Mucosa of rectum (tissue), 2 donors: Measurements from ENCODE around the gene ACVR1B.
"Not testable (repeated sequence)": the region's sequence is repeated elsewhere in the genome, so short reads cannot be mapped to it uniquely, and the experiment has no call there.

Experiments used
- H3K27ac ChIP-seq, 2 donors: one replicate each; pipeline ENCODE4 v1.7.0; 2013; ENCODE audit warnings: inconsistent platforms in 2 of 2, low read depth in 2 of 2, low read length in 2 of 2
- H3K27me3 ChIP-seq, 2 donors: one replicate each; pipeline ENCODE4 v1.7.0; 2013; ENCODE audit warnings: low read length in 2 of 2; ENCODE audit not compliant: control insufficient read depth in 2 of 2, insufficient read depth in 2 of 2
- H3K36me3 ChIP-seq, 2 donors: one replicate each; pipeline ENCODE4 v1.7.0; 2013; ENCODE audit warnings: low read length in 2 of 2; ENCODE audit not compliant: control insufficient read depth in 2 of 2, insufficient read depth in 2 of 2
- H3K4me1 ChIP-seq, 2 donors: one replicate each; pipeline ENCODE4 v1.7.0; 2013; ENCODE audit warnings: low read length in 2 of 2, mild to moderate bottlenecking in 1 of 2; ENCODE audit not compliant: control insufficient read depth in 2 of 2, insufficient read depth in 2 of 2
- H3K4me3 ChIP-seq, 2 donors: one replicate each; pipeline ENCODE4 v1.7.0; 2013; ENCODE audit warnings: low read length in 2 of 2
- H3K9ac ChIP-seq, 2 donors: one replicate each; pipeline ENCODE4 v1.7.0; 2013; ENCODE audit warnings: low read length in 2 of 2, low read depth in 1 of 2, mild to moderate bottlenecking in 1 of 2
- H3K9me3 ChIP-seq, 2 donors: one replicate each; pipeline ENCODE4 v1.7.0; 2013; ENCODE audit warnings: low read length in 2 of 2; ENCODE audit not compliant: control insufficient read depth in 2 of 2
- donor health status: healthy.
- donor health status: Normal muscosa, but diverticular disease.

Gene ACVR1B

GRCh38 chr12:51977320-51977753, 25.8 kb downstream of the ACVR1B start:
- Histone ChIP-seq H3K27me3 (no peaks in the 10 kb centered on the region), H3K4me1 (peaks cover 11 to 20% of the 10 kb centered on the region in 2 donors), H3K9ac (no peak overlapping the region), H3K4me3 (no peak overlapping the region), H3K9me3 (no peaks in the 10 kb centered on the region), H3K36me3 (peaks cover 42 to 50% of the 10 kb centered on the region in 2 donors), H3K27ac (no peak overlapping the region)

GRCh38 chr12:51979306-51979705, 27.8 kb downstream of the ACVR1B start:
- H3K9ac ChIP-seq, H3K27ac ChIP-seq, H3K4me1 ChIP-seq, H3K27me3 ChIP-seq, H3K9me3 ChIP-seq, H3K4me3 ChIP-seq: not testable (repeated sequence)
- peaks cover 61 to 68% of the 10 kb centered on the region in 2 donors for H3K36me3 ChIP-seq

GRCh38 chr12:51980051-51980808, 28.7 kb downstream of the ACVR1B start:
- H3K36me3 ChIP-seq, result peaks cover 68 to 74% of the 10 kb centered on the region in 2 donors
- no peak overlapping the region for H3K4me3 ChIP-seq
- peaks cover 4 to 5% of the 10 kb centered on the region in 2 donors for H3K4me1 ChIP-seq
- no peaks in the 10 kb centered on the region for H3K27me3 ChIP-seq
- H3K9me3 ChIP-seq, result no peaks in the 10 kb centered on the region
- H3K27ac ChIP-seq, result no peak overlapping the region
- no peak overlapping the region for H3K9ac ChIP-seq

GRCh38 chr12:51980809-51981127, 29.3 kb downstream of the ACVR1B start:
- Histone ChIP-seq H3K9ac (no peak overlapping the region), H3K4me1 (peaks cover 2 to 5% of the 10 kb centered on the region in 2 donors)

GRCh38 chr12:51984657-51985056, 33.2 kb downstream of the ACVR1B start:
- Histone ChIP-seq H3K9ac (no peak overlapping the region), H3K9me3 (no peaks in the 10 kb centered on the region), H3K4me1 (peaks cover 2 to 5% of the 10 kb centered on the region in 2 donors), H3K36me3 (peaks cover 61 to 72% of the 10 kb centered on the region in 2 donors), H3K27me3 (no peaks in the 10 kb centered on the region), H3K4me3 (no peak overlapping the region), H3K27ac (no peak overlapping the region)

More at GRCh38 chr12:51980809-51981127, 29.3 kb downstream of the ACVR1B start:
- H3K27ac ChIP-seq, result no peak overlapping the region
- H3K4me3 ChIP-seq, result no peak overlapping the region
- no peaks in the 10 kb centered on the region for H3K27me3 ChIP-seq
- no peaks in the 10 kb centered on the region for H3K9me3 ChIP-seq
- H3K36me3 ChIP-seq, result peaks cover 68 to 75% of the 10 kb centered on the region in 2 donors

- no peak overlapping the region for H3K9ac ChIP-seq
- no peaks in the 10 kb centered on the region for H3K9me3 ChIP-seq
- no peak overlapping the region for H3K4me3 ChIP-seq
- H3K36me3 ChIP-seq, result peaks cover 61 to 74% of the 10 kb centered on the region in 2 donors
- H3K27ac ChIP-seq, result no peak overlapping the region
- H3K27me3 ChIP-seq, result no peaks in the 10 kb centered on the region
- peaks cover 0 to 2% of the 10 kb centered on the region in 2 donors for H3K4me1 ChIP-seq
Observed at GRCh38 chr12:51985154-51985835, 33.8 kb downstream of the ACVR1B start.

GRCh38 chr12:51986834-51987233, 35.3 kb downstream of the ACVR1B start:
- H3K27me3 ChIP-seq, result no peaks in the 10 kb centered on the region
- H3K9ac ChIP-seq, result no peak overlapping the region

GRCh38 chr12:51992246-51992645, 40.7 kb downstream of the ACVR1B start:
- H3K27ac ChIP-seq, result no peak overlapping the region
- no peaks in the 10 kb centered on the region for H3K27me3 ChIP-seq
- no peak overlapping the region for H3K9ac ChIP-seq
- peaks cover 50 to 56% of the 10 kb centered on the region in 2 donors for H3K36me3 ChIP-seq
- no peaks in the 10 kb centered on the region for H3K9me3 ChIP-seq
- H3K4me1 ChIP-seq, result no peaks in the 10 kb centered on the region
- H3K4me3 ChIP-seq, result no peak overlapping the region

More at GRCh38 chr12:51986834-51987233, 35.3 kb downstream of the ACVR1B start:
- Histone ChIP-seq H3K27ac (no peak overlapping the region), H3K4me1 (no peaks in the 10 kb centered on the region), H3K4me3 (no peak overlapping the region), H3K36me3 (peaks cover 60 to 69% of the 10 kb centered on the region in 2 donors), H3K9me3 (no peaks in the 10 kb centered on the region)

GRCh38 chr12:51994539-51994820, 43.0 kb downstream of the ACVR1B start:
- Histone ChIP-seq H3K36me3 (peaks cover 55 to 62% of the 10 kb centered on the region in 2 donors), H3K27ac (no peak overlapping the region), H3K4me3 (no peak overlapping the region), H3K9me3 (no peaks in the 10 kb centered on the region), H3K27me3 (no peaks in the 10 kb centered on the region), H3K9ac (no peak overlapping the region), H3K4me1 (no peaks in the 10 kb centered on the region)

- H3K4me3 ChIP-seq, result no peak overlapping the region
- no peaks in the 10 kb centered on the region for H3K9me3 ChIP-seq
- H3K27ac ChIP-seq, result no peak overlapping the region
- peaks cover 56 to 67% of the 10 kb centered on the region in 2 donors for H3K36me3 ChIP-seq
- H3K27me3 ChIP-seq, result no peaks in the 10 kb centered on the region
- no peaks in the 10 kb centered on the region for H3K4me1 ChIP-seq
- no peak overlapping the region for H3K9ac ChIP-seq
Observed at GRCh38 chr12:51994959-51995358, 43.5 kb downstream of the ACVR1B start.
